GM12872 (cell line): Measurements from ENCODE around the gene FBN2.

Source experiments
- TF ChIP-seq, protein P1 (sequence below): IDR thresholded peaks from 3 replicates; pipeline ENCODE4 v1.5.1; 2011; ENCODE audit warnings: low read depth, mild to moderate bottlenecking, low read length, moderate library complexity; ENCODE audit not compliant: insufficient read depth

FBN2 gene

DNA sequence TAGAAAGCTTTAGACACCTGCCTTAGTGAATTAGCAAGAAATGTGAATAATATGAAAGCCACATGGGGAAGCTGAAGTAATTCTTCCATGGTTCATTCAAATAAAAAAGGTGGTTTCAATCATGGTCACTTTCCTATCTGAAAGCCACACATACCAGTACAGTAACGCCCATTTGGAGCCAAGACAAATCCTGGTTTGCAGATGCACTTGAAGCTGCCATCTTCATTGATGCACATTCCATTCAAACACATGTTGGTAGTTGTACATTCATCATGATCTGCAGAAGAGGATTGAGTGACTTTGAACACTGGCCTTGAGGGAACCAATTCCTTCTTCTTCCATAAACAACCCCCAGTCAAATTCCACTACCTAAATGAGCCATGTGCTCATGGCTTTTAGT is 161.5 kb downstream of the FBN2 start:
- TF ChIP-seq, protein P1, sequence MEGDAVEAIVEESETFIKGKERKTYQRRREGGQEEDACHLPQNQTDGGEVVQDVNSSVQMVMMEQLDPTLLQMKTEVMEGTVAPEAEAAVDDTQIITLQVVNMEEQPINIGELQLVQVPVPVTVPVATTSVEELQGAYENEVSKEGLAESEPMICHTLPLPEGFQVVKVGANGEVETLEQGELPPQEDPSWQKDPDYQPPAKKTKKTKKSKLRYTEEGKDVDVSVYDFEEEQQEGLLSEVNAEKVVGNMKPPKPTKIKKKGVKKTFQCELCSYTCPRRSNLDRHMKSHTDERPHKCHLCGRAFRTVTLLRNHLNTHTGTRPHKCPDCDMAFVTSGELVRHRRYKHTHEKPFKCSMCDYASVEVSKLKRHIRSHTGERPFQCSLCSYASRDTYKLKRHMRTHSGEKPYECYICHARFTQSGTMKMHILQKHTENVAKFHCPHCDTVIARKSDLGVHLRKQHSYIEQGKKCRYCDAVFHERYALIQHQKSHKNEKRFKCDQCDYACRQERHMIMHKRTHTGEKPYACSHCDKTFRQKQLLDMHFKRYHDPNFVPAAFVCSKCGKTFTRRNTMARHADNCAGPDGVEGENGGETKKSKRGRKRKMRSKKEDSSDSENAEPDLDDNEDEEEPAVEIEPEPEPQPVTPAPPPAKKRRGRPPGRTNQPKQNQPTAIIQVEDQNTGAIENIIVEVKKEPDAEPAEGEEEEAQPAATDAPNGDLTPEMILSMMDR, result no peak

DNA sequence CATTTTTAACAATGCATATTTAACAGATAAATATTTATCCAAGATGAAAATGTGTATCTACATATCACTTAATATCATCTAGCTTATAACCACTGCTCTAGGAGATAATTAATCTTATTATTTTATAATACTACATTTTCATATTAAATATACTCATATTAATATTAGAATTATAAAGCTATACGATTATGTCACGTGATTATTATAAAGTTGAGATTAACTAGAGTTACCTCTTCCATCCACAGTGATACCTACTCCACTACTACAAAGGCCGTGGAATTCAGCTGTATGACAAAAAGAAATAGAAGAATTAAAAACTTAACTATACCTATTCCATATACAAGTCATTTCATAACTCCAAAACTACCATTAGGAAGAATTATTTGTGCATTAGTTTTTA is 171.9 kb downstream of the FBN2 start:
- TF ChIP-seq, protein P1, result no peak

DNA sequence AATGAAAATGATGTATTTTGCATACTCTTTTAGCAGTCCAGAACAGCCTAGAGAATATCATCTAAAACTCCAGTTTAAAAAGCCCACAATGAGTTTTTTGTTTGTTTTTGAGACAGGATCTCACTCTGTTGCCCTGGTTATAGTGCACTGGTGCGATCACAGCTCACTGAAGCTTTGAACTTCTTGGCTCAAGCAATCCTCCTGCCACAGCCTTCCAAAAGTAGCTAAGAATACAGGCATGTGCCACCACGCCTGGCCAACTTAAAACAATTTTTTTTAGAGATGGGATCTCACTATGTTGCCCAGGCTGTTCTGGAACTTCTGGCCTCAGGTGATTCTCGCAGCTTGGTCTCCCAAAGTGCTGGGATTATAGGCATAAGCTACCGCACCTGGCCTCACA is 175.7 kb downstream of the FBN2 start:
- TF ChIP-seq, protein P1, result no peak

DNA sequence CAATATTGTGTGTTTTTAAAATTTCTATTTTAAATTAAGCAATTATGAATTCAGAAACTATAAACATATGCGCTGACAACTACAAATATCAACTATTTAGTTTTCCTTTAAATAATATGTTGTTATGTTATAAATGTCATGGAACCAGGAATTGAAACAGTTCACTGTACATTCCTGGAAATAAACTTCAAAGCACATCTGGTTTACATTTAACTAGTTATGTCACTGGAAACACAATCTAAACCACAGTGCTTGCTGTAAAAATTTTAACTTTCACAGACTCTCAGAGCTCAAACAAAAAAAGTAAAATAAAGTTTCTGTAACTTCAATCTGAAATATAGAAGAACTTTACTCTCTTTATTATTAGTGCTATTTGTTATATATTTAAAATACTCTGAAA is 179.2 kb downstream of the FBN2 start:
- TF ChIP-seq, protein P1, result no peak

DNA sequence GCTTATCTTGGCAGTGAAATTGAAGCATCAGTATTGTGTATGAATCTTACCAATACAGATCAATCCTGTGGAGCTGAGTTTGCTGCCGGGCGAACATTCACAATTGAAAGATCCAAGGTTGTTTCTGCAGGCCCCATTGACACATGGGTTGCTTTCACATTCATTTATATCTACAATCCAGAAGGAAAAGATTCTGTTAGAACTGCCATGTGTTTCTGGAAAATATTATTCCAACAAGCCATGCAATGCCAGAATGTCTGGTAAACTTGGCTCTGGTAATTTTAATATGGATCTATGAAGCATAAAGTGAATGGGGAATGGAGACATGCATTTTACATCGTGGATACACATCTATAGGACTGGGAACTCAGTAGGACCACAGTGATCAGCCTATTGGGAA is 180.8 kb downstream of the FBN2 start:
- TF ChIP-seq, protein P1, result no peak

DNA sequence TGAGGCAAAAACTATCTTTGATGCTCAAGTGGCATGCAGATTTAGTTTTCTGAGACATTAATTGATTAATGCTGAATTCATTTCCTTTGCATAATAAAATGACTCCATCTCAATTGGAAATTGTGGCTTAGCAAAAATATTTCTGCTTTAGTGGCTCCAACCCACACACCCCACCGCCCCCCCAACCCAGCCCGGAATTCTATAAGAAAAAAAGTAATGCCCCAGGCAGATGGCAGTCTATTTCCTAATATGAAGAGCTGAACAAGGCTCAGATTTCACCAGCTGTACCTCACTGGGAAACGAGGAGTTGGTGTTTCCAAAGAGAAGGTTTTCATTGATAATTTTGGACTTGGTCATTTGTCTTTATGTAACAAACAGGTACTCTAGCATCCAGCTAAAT is 182.1 kb downstream of the FBN2 start:
- TF ChIP-seq, protein P1, result no peak

DNA sequence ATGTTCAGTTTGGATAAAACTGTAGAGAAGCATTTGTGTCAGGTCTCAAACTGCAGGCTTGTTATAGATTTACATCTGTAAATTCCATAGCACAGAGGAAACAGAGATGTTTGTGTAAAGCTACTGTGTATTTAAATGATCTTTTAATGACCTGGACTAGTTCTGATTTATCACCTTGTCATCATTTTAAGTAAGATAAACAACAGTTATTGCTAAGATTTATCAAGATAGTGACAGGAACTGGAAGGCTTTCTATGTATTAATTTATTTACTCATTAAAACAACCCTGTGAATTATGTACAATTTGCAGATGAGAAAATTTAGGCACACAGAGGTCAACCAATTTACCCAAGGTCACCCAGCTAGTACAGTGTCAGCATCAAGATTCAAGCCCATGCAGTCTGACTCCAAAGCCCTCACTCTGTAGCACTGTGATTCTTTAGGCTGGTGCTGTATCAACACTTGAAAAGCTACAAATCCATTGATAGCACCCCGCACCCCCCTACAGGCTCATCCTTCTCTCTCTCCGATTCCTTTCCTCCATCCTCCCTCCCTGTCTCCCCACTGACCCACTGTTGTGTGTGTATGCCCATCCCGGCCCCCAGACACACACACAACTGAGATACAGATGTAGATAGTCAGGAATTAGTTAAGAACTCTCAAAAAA is 184.5 kb downstream of the FBN2 start:
- TF ChIP-seq, protein P1, result no peak
